Body of pancreas (tissue), 4 donors: Measurements from ENCODE around the gene APLP2.

ENCODE experiments used
- POLR2A ChIP-seq, 3 donors: fragments of 450-650 bp; IDR thresholded peaks; one replicate each; pipeline ENCODE4 v1.6.1; 2016; ENCODE audit warnings: antibody characterized with exemption in 3 of 3, mild to moderate bottlenecking in 2 of 3
- TF ChIP-seq, protein P1 (sequence below), 7 experiments: fragments of 450-650 bp in 4 of 7; fragments of 200-600 bp in 3 of 7; sonication (generic) in 3 of 7; IDR thresholded peaks; one replicate each; pipeline ENCODE4 v1.5.1; 2016 to 2019; ENCODE audit warnings: antibody characterized with exemption in 7 of 7

DNA sequence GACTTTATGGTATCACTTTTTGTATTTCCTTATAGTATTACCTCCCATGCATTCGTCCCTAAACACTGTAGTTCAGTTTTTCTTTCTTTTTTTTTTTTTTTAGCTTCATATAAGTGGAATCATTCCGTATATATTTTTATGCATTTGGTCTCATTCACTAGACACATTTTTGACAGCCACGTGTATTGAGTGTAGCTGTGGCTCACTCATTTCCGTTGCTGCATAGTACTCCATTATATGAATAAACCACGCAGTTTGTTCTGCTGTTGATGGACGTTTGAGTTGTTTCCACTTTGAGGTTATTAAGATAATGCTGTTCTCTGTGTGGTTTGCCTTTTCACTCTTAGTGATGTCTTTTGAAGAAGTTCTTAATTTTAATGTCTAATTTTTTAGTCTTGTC is 8.4 kb downstream of the APLP2 start:
- TF ChIP-seq, protein P1, sequence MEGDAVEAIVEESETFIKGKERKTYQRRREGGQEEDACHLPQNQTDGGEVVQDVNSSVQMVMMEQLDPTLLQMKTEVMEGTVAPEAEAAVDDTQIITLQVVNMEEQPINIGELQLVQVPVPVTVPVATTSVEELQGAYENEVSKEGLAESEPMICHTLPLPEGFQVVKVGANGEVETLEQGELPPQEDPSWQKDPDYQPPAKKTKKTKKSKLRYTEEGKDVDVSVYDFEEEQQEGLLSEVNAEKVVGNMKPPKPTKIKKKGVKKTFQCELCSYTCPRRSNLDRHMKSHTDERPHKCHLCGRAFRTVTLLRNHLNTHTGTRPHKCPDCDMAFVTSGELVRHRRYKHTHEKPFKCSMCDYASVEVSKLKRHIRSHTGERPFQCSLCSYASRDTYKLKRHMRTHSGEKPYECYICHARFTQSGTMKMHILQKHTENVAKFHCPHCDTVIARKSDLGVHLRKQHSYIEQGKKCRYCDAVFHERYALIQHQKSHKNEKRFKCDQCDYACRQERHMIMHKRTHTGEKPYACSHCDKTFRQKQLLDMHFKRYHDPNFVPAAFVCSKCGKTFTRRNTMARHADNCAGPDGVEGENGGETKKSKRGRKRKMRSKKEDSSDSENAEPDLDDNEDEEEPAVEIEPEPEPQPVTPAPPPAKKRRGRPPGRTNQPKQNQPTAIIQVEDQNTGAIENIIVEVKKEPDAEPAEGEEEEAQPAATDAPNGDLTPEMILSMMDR (IDR thresholded peaks at IDR 0.05) = no peak
- TF ChIP-seq POLR2A (IDR thresholded peaks at IDR 0.05) = no peak
